Measurements from ENCODE around the gene ASB4.
"Not testable (repeated sequence)": the region's sequence is repeated elsewhere in the genome, so short reads cannot be mapped to it uniquely, and the experiment has no call there.

Gene ASB4

DNA sequence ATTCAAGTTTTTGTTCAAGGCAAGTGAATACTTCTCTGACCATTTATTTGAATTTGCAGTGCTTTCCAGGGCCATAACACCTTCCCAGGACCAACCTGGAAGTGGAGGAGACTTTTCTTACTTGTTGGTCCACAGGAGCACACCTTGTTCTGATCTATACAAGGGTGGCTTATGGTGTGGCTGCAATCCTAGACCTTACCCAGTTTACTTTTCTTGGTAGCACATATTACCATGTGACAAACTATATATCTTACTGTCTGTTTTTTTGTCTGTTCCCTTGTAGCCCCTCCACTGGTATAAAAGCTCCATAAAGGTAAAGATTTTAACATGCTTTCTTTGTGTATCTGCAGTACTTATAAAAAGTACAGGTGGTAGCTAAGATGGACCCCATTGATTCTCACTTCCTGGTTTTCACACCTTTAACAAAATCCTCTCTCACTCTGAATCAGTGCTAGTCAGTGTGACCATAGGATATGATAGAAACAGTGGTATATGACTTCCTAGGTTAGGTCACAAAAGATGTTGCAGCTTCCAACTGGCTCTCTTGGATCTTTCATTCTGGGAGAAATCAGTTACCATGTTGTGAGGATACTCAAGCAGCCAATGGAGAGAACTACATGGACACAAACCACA lies 5.6 kb upstream of the ASB4 start:
- no peak for DNase-seq (ENCODE audit: low spot score)

DNA sequence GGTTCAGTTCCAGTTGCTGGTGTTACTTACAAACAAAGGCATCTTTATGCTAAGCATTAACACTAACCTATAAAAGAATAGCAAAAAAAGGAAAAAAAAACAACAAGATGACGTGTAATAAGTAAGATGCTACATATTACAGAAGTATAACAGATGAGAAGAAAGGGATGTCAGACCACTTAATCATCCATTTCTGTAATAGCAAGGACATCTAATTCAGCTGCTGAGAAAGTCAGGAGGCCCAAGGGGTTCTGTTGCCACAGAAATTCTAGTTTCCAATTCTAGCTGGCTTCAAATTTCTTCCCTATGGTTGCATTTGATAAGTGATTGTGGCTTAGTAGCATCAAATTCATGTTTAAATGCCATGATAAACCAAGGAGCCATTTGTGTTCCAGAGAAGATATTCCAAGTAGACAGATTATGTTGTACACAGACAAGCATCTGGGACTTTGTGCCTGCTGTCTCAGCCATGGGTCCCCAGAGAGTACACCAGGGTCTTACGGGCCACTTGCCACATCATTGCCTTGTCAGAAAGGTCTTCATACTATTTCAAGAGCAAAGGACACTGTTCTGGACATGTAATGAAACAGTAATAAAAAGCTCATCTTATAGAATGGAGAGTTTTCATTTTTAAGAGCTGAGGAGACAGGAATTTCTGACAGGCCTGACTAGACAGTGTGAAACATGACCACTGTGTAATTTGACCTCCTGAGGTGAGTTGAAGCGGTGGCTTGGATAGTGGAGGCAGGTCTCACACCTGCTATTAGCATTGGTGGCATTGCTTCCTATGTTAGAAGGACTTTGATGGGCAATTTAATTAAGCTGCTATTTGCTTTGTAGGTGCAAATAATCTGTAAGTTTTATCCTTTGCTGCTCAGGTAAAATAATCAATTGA lies 4.2 kb upstream of the ASB4 start:
- DNase-seq (ENCODE audit: low spot score) = no peak

DNA sequence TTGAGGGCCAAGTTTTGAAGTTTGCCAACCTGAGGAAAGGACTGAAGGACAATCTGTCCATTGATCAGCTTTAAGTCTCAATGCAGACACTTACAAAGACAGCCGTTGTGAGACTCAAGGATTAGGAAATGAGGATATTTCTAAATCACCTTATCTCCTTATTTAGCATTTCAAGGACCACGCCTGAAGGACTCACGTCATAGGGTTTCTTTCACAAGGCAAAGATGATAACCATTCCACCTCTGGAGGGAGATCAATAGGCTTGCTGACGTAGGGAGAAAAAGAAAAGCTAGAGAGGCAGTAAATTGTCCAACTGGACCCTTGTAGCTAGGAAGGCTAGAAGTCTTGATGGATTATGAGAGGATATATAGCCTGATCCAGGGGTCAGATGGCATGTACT lies 3.3 kb upstream of the ASB4 start:
- no peak for DNase-seq (ENCODE audit: low spot score)

DNA sequence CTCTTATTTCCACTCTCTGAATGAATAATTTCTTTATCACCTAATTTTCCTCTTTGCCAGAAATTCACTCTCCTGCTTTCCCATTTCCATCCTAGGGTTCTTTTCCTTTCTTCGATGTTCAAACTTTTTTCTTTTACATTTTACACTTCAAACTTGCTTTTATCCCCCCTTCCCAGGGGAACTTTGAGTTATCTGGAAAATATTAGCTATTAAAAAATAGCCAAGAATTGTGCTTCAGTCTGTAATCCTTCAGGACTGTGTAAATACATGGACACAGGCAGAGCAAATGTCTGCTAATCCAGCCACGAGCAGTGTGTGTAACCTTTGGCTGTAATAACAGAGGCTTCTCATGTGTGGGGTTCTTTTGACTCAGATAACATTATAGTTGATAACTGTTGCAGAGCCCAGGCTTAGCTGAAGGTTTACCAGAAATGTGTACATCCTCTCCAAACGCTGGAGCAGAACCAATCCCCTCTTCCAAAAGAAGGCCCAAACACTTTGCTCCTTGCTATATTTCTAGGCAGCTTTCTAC lies 4.6 kb downstream of the ASB4 start:
- DNase-seq (ENCODE audit: low spot score) = no peak

DNA sequence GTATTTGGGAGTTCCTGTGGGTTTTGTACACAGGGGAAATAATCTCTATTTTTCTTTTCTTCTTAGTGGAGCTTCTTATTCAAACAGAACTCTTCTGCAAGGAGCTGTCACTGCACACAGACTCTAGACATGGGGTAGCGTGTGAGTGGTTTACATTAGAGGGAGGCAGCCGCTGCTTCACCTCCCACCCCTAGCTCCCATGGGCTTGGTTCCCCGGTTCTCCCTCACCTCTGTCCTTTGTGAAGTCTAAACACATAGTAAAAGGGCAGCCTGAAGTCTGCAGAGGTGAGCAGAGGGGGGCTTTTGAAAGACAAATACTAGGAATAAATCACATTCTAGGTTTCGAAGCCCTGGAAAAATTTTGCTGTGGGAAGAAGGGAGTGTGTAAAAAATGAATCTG lies 5.5 kb downstream of the ASB4 start:
- DNase-seq (ENCODE audit: low spot score) = no peak

DNA sequence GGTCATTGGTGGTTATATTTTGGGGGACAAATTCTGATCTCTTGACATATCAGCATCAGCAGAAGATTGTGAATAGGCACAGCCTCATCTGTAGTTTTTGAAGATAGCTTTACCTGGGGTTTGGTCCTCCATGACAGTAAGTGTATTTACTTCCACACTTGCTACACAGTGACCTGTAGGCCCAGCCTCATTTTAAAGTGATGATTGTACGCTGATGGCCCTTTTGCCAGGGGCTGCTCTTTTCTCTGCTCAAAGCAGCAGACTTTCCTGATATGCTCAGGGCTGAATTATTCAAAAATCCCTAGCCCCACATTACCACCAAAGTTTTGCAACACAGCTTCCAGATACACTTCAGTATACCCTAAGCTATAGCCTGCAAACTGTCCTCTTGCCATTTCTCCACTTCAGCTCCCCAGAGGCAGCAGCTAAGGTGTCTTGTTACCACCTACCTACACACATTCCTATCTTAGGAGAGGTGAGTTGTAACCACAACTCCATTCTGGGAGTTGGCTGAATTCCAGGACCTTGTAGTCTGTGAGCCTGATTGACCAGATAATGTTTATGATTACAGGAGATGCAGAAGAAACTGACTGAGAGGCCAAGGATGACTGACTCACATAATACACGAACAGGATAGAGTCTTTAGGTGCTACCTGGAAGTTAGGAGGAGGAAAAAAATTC lies 6.0 kb downstream of the ASB4 start:
- DNase-seq (ENCODE audit: low spot score) = no peak

DNA sequence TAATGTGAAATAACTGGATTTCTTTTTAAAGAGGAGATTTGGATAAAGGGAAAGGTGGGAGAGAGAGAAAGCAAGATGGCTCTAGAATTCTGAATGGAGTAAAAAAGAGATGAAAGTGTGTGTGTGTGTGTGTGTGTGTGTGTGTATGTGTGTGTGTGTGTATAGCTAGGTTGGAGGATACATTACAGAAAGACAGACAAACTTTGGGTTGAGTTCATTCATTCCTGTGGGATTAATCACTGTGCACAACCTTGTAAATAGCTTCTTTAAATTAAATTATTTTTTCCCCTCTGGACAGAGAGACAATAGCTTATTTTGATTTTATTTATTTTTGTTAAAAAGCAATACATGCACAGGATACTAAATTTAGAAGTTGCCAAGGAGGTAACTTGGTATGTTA lies 7.5 kb downstream of the ASB4 start:
- DNase-seq (ENCODE audit: low spot score) = no peak

DNA sequence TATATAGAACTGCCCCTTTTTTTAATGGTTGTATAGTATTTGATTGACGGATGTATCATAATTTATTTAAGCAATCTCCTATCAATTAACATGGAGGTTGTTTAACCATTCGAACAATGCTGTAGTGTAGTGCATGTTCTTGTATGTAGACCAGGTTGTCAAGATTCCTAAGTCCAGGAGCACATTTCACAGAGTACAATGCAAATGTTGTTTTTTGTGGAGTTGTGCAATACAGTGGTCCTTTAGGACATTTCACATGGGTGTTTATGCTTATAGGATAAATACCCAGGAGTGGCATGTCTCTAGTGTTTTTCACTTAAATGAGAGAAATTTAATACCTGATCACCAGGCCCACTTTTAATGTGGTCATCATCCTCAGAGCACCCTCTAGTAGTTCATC lies 8.1 kb downstream of the ASB4 start:
- no peak for DNase-seq (ENCODE audit: low spot score)

DNA sequence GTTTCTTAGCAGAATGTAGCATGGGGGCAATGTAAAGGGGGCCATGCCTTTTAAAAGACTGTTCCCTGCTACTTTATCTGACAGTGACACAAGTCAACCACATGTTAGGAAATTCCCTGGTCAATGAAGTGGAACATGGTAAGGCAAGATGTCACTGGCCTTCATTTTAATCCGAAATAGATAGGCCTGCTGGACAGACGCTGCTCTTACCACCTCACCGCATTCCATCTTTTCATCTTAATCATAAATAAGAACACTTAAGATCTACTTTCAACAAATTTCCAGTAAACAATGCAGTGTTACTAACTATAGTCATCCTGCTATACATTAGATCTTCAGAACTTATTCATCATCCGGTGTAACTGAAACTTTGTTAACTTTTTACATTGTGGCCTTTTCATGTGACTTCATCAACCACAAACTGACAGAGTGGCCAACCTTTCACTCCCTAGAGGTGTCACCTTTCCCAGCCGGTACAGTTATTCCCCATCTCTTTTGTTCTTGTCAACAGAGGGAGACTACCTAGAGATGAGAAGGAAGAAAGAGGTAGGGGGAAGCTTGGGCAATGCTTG lies 15.6 kb downstream of the ASB4 start:
- DNase-seq (ENCODE audit: low spot score) = no peak

DNA sequence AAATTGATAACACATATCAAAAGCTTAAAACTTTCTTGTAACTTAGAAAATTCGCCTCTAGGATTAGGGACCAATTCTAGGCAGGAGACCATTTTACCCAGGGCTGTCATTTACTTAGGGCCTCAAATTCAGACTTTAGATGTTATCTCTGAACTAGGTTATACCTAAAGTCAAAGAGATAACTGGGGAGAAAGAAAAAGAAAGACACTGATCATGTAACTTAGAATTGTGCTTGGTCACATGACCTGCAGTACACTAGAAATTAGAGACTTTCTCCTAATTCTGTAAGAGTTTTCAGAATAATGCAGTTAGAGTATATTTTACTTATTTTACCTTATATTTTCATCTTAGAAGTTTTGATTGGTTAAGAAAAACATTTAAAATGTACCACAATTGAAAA lies 16.7 kb downstream of the ASB4 start:
- DNase-seq (ENCODE audit: low spot score) = no peak

DNA sequence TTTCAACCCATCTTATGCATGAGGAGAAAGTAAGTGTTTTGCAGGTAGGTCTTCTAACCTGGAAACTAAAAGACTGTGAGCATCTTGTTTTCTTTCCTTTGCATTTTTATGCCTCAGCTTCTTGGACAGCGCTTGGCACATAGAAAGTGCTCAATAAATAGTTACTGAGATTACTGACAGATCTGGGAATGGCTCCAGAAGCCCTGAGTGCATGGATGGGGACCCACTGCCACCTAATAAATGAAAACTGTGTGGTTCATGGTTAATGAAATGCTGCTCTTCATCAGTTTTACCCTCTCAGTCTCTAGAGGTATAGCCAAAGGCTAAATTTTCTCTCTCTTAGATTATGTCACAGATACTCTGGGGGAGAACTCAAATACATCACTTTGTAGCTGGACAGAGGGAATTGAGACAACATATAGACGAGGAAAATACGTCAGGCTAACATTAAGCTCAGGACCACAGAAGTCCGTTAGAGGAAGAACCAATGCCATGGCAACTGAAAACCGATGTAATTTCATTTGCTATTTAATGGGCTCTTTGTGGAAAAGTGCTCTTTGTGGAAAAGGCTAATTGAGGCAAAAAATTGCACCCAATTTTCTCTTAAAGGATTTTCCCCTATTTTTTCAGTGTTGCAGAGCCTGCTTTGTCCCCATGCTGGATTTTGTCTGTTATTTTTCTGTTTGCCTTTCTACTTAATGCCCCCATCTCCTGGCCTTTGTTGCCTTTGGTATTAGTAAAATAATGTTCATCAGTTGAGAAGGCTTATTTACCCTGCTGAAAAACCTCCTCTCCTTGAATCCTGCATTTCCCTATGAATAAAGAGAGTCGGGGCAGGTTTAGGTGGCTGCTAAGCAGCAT lies 17.8 kb downstream of the ASB4 start:
- no peak for DNase-seq (ENCODE audit: low spot score)

DNA sequence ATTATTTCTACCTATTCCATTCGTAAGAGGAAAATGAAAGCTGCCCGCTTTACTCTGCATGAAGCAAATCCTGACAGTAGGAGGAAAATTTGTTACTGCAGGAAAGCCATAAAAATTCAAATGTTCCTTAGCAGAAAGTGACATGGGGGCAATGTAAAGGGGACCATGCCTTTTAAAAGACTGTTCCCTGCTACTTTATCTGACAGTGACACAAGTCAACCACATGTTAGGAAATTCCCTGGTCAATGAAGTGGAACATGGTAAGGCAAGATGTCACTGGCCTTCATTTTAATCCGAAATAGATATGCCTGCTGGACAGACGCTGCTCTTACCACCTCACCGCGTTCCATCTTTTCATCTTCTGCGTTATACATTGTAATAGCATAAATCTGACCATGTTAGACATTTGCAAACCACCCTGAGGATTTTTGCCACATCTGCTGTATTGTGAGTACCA lies 18.4 kb downstream of the ASB4 start:
- not testable (repeated sequence) for DNase-seq (ENCODE audit: low spot score)

DNA sequence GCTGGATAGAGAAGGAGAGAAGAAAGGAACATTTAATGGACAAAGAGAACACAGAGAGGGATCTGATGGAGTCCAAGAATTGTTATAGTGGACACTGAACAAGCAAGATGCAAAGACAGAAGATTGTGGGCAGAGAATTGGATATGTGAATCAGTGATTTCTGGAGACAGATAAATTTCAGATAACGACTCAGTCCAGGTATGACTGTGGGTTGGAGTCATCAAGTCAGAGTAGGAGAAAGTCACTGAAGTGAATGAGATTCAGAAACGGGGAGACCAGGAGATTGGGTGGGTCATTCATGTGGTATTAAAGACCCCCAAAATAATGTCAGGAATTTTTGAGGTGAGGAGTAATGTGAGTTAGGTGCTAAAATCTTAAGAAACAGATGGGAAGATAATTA lies 23.0 kb downstream of the ASB4 start:
- DNase-seq (ENCODE audit: low spot score) = no peak

DNA sequence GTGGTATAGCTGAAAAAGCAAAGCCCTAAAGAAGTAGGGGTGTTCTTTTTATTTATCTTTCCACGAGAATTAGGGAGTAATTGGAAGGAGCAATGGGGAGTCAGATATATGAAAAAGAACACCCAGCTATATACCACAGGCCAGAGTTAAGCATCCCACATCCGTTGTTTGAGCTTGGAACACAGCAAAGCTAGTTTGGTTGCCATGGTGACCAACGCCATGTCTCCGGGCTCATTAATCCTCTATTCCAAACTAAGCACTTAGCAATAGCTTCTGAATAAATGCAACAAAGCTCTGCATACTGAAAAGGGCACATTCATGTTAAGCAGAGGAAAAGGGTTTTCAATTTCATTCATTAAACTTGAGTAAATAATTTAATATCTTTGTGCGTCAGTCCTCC lies 23.5 kb downstream of the ASB4 start:
- DNase-seq (ENCODE audit: low spot score) = no peak

DNA sequence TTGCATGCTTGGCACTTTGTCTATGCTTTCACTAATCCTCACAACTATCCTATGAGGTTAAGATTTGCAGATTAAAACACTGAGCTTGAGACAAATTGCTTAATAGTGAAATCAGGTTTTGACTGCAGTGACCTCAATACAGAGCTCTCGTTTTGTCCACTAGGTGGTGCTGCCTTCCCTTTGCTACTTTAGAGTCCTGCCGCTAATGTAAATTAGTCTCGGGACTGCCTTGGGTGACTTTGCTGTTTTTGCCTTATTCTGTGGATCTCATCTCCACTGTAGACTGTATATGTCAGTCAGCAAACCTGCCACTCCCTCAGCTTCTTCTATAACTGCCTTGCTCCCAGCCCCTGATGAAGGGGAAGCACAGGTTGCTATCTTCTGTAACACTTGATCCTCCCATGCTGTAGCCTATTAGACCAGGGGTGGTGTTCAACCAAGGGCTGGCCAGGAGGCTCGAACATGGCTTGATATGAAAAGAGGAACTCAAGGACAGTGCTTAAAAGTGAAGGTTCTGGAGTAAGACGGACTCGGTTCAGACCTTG lies 26.0 kb downstream of the ASB4 start:
- DNase-seq (ENCODE audit: low spot score) = peak; percentile 66

DNA sequence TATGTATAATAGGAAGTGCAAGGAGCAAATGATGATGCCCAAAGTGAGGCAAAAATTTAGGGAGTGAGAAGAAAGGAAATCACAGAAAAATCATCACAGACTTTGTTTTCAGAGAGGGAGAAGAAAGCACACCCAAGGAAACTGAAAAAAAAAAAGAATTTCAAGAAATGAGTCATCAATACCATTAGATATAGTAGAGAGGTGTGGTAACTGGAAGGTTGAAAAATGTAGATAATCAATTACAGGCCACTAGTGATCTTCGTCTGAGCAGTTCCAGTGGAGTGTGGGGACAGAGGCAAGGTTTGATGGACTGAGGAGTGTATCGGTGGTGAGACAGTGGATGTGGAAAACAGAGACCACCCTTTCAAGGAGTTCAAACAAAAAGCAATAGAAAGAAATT lies 31.7 kb downstream of the ASB4 start:
- no peak for DNase-seq (ENCODE audit: low spot score)

DNA sequence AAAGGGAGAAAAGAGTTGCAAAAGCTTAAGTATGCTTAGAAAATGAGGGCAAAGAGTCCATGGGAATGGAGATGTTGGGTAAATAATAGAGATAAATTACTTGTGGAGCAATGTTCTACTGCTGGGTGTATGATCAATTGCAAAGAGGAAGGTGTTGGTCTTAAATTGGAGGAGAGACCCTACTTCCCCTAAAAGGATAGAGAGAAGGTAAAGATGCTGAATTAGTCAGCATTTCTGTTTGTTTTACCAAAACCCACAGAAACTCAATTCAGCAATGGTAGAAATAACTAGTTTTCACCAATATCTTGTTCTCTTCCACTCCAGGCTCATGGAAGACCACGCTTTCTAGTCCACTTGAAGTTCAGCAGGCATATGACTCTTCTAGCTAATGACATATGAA lies 32.1 kb downstream of the ASB4 start:
- DNase-seq (ENCODE audit: low spot score) = no peak

DNA sequence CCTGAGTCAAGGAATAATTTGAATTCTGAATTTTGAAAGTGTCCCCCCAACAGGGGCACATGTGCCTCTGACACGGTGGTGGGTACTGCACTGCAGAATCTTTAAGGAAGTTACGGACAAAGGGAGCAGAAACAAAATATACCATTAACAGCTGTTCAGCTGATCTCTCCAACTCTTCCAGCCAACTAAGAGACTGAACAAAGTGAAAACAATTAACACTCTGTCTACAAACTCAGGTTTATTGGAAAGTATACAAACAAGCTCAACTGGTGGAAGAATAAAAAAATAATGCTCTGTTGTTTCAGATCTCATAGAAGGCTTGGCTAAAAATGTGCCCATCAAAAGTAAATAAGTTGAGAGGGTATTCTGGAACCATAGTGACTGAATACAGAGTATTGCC lies 34.4 kb downstream of the ASB4 start:
- no peak for DNase-seq (ENCODE audit: low spot score)

DNA sequence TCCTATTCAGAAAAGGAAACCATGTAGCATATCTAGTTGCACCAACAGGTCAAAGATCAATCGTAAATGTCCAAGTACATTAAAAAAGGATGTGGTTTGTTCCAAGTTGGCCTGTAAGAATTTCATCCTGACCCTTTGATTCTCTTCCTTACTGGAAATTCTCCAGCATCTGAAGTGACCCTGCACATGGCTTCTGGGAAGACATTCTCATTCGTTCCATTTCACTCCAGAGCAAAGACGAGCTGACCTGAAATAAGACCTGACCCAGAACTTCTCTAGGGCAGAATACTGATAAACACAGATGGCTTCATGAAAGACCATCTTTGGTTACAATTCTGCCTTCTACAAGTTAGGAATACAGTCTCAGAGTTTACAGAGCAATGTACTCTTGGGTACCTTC lies 39.8 kb downstream of the ASB4 start:
- no peak for DNase-seq (ENCODE audit: low spot score)

DNA sequence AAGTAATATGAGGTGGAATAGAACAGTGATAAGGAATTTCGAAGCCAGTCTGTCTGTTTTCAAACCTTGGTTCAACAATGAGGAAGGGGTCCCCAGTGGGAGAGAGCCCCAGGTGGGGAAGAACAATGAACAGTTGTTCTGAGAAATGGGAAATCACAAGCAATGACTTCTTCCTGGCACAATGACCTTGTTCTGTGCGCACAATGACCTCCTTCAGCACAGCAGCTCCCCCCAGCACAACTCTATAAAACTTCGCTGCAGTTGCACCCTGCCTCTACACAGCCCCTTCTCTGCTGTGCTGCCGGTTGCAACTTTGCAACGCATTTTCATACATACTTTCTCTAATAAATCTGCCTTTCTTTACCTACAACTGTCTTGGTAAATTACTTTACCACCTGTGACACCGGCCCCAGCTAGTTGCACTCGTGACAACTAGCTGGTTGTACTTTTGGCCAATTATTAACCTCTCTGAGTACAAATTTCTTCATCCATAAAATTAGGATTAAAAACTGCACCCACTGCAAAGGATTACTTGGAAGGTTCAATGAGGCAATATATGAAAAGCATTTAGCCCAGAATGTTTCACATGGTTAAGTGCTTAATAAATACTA lies 40.5 kb downstream of the ASB4 start:
- no peak for DNase-seq (ENCODE audit: low spot score)

Data from GM03348 (cell line).